ENCODE data around the gene CDC20B.

DNA sequence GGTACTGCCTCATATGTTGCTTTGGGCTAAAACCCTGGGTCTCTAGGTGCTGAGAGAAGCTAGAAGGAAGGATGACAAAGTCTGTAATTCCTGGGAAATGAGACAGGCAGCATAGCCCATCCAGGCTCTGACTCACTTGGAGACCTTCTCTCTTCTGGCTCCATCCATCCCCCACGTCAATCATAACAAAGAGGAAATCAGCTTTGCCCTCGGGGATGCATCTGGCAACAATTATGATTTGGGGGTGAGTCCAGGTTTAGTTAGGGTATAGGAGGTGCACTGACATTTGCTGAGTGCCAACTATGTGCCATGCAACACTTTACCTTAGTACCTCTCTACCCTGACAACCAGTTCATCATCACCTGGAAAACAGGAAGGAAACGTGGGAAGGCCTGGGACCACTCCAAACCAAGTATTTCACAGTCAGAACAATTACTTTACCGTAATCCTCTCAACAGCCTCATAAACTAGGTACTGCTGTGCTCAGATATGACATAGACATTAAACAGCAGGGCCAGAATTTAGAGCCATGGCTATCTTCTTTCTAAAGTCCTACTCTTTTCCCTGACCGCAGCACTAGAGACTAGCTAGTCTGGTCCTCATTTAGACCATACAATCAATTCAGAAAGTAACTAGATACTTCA, 109.6 kb downstream of the CDC20B start:
- no peak for TF ChIP-seq CTCF (IDR thresholded peaks at IDR 0.05)
- no peak for TF ChIP-seq CHD4 (IDR thresholded peaks at IDR 0.05; ENCODE audit: borderline replicate concordance)
- no peak for TF ChIP-seq POLR2A (IDR thresholded peaks at IDR 0.05; ENCODE audit: low read length)
- TF ChIP-seq REST (IDR thresholded peaks at IDR 0.05) = no peak
- no peak for TF ChIP-seq HEYL (CRISPR knock-in tag; IDR thresholded peaks at IDR 0.05)
- no peak for TF ChIP-seq POLR2AphosphoS2 (conservative IDR thresholded peaks at IDR 0.05; ENCODE audit: low read length)
- TF ChIP-seq USF2 (IDR thresholded peaks at IDR 0.05) = no peak
- TF ChIP-seq NFE2L2 (conservative IDR thresholded peaks at IDR 0.05; ENCODE audit: low read length) = no peak
- TF ChIP-seq MAFK (IDR thresholded peaks at IDR 0.05; ENCODE audit: partially characterized antibody) = no peak
- no peak for TF ChIP-seq FOSB (CRISPR knock-in tag; IDR thresholded peaks at IDR 0.05)

All from A549 (cell line).